SW480 (cell line): ENCODE results near the gene DUS2.
"Not testable (repeated sequence)": the region's sequence is repeated elsewhere in the genome, so short reads cannot be mapped to it uniquely, and the experiment has no call there.

Experiments
- DNase-seq: peaks from one replicate; pipeline ENCODE4 v3.0.0-alpha.2; 2016; ENCODE audit warnings: low spot score

The DUS2 gene

DNA sequence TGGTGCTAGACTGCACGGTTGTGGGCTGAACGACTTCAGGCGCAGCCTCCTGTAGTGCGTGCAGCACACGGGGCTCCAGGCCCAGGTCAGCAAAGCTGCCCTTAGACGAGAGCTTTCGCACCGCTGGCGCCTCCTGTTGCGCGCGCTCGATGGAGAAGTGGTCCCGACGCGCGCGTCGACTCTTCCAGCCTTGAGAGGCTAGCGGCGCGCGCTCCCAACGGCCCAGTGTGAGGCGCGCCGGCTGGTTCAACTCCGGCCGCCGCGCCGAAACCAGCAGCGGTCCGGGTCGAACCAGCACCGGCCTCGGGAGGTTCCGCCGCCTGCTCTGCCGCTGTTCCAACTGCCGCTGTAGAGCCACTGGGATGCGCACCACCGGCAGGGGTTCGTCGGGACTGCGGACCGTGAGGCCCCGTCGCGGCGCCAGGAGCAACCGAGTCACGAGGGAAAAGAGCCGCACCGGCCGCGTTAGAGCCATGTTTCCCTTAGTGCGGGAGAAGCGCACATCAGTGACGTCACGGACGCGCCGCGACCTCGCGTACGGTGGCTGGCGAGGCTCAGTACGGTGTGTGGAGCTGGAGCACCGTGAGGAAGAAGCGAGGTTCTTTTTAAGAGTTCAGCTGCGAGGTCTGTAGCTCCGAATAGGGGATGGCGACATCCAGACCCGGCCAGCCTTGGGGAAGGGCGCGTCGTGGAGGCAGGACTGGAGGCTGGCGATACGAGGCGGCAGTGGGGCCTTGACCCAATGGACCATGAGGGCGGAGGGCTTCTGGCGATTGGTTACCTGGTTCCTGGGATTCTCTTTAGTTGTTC lies at the start of gene DUS2, which contains the start of gene DDX28:
DUS2 (plus strand) TSS at position 557 of the 810 bp plus-strand sequence. CDS start 14,740 bp downstream, outside the sequence.
DDX28 (minus strand) TSS at position 505 of the 810 bp plus-strand sequence; CDS start at position 475, 30 bp downstream.
- peak; percentile 78 for DNase-seq

DNA sequence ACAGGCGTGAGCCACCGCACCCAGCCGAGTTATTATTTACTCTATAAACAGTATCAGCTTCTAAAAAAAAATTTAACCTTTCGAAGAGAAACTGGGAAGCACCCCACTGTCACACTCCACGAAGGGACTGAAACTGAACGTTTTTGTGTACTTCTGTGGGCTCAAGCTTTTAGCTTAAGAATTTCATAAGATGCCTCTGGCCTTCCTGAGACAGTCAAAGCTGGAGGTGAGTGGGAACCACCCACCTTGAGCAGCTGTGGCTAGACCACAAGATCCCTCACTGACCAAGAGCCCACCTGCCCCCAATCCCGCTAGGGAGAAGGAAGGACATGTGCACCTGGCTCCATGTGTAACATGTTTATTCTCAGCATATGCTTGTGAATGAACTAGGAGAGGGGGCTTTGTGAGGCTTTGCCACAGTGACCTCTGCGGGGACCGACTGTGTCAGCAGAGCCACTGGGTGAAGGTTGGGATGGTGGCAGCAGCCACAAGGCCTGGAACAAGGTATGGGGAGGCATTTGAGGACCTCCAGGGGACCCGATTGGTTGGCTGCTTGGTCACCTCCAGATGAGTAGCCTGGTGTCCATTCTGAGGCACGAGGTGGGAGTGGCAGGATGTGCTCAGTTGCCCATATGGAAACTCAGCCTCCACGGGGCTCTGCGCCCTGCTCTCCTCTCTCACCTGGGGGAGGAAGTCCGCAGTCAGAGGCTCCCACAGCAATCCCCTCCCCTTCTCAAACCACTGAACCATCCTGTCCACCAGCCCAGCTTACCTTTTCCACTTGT lies 47.6 kb upstream of the DUS2 start:
- no peak for DNase-seq

DNA sequence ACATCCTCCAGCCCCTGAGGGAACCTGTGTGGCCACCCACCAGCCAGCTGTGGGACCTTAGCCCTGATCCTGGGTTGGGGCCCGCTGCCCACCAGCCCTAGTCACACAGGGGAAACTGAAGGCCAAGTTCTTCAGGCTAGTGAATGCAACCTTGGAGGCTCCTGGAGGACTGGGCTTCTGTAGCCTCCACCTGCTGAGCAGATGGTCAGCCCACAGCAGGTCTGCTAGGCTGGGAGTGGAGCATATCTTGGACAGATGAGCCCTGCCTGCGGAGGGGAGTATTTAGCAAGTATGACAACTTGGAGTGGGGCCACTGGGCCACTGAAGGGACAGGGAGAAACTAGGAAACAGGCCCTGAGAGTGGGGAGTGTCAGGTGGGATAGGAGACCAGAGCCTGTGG lies 46.9 kb upstream of the DUS2 start:
- DNase-seq: no peak

DNA sequence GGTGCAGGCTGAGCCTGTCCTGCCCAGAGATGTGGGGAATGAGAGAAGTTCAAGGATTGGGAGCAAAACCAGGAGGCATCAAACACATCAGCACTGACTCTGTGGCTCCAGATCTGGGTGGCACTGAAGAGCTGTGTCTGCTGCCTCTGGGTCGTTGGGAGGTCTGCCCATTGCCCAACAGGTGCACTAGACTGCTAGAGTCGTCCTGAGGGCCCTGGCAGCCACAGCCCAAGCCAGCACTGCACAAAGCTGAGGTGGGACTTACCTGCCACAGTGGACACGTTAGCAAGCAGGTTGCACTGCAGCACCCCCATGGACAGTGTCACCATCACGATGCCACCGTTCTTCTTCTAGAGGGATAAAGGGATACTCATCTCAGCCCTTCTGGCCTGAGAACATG lies 46.1 kb upstream of the DUS2 start:
- no peak for DNase-seq

DNA sequence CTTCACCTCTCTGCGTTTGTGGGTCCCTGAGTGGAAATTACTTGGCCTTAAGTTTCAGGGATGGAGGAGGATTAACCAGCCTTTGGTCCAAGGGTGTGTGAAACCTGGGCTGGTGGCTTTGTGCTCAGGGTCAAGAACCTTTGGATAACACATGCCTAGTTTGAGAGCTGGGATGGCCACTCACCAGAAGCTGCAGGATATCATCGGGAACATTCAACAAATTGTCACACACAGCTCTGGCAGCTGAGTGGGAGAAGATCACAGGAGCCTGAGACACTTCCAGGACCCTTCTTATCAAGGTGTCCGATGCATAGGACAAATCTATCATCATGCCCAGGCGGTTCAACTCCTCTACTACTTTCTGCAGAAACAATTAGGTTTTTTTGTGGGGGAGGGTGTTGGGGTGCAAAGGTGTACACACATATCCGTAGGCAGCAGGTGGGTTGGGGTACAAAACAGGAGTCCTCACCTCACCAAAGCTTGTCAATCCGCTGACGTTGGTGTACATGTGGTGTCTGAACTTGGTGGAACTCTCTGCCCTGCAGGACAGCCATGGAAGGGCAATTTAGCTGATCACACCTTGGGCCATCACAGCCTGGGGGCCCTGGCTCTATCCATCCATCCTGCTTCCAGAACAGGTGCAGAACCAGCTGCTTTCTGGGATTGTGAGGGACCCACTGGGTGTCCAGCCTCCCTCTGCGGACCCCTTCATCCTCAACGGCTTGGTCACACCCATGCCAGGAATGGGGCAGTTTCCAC lies 45.4 kb upstream of the DUS2 start:
- no peak for DNase-seq

DNA sequence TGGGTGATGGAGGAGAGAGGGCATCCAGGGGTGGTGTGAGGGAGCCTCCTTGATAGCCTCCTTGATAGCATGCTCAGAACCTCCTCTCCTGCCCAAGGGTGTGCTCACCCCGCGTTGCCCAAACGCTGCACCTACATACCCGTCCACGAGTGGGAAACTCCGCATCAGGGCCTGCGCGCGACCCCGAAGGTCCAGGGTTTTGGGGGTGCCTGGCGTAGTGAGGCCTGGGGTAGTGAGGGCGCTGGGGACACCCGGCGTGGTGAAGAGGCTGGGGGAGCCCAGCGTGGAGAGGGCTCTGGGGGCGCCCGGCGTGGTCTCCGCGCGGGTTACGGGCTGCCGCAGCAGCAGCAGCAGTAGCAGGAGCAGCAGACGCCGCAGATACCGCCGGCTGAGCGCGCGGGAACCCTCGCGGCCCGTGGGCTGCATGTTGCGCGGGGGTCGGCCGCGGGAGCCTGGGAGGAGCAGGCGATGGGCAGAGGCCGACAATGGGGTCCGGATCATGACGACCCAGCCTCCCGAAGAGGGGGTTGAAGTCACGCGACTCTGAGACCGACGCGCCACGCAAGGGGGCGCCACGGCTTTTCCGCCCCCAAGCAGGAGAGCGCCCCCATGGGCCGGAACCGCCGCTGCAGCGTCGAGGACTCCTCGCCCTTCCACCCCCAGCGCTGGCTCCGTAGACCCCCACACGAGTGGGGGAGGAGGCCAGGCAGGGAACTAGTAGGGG lies 43.0 kb upstream of the DUS2 start, which contains the start of gene DPEP3:
DPEP3 (minus strand) TSS at position 545 of the 724 bp plus-strand sequence; CDS start at position 426, 119 bp downstream.
- DNase-seq: no peak

DNA sequence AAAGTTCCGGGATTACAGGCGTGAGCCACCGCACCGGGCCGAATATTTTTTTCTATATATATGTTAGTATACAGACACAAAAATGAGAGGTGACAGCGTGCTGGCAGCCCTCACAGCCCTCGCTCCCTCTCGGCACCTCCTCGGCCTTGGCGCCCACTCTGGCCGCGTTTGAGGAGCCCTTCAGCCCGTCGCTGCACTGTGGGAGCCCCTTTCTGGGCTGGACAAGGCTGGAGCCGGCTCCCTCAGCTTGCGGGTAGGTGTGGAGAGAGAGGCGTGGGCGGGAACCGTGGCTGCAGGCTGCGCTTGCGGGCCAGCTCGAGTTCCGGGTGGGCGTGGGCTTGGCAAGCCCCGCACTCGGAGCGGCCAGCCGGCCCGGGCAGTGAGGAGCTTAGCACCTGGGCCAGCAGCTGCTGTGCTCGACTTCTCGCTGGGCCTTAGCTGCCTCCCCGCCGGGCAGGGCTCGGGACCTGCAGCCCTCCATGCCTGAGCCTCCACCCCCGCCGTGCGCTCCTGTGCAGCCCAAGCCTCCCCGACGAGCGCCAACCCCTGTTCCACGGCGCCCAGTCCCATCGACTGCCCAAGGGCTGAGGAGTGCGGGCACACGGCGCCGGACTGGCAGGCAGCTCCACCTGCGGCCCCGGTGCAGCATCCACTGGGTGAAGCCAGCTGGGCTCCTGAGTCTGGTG lies 40.9 kb upstream of the DUS2 start:
- DNase-seq: no peak

DNA sequence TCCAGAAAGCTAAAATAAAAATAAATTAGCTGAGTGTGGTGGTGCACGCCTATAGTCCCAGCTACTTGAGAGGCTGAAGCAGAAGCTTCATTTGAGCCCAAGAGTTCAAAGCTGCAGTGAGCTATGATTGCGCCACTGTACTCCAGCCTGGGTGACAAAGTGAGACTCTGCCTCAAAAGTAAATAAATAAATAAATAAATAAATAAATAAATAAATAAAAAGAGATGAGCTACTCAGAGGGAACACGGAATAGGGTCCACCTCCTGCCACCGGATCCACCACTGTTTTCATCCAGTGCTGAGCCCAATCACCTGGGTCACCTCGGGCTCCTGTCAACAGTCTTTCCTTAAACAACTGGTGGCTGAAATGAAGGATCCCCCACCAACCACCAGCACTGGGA lies 36.1 kb upstream of the DUS2 start:
- DNase-seq: no peak

DNA sequence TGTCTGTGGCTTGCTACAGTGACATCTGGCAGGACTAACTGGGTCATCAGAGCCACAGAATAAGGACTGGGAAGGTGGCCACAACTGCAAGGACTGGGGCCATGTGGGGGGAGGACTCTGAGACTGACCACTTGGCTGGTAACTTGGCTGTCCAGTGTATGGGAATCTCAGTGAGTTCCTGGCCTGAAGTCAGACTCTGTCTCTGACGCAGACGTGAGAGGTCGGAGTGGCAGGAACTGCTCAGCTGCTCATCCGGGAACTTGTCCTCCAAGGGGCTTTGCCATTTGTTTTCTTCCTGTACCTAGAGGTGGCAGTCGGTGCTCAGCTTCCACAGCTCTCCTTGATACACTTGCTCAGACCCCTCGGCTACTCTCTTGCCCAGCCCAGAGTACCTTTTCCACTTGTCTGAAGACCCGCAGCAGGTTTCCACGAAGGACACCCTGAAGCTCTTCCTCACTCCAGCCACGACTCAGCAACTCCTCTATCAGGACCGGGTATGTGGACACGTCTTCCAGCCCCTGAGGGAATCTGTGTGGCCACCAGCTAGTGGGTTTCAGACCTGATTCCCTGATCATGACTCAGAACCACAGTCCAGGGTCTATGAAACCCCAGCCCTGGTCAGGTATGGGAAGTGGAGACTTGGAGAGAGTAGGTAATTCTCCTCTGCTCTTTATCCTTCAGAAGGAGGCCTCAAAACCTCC lies 35.5 kb upstream of the DUS2 start:
- no peak for DNase-seq

DNA sequence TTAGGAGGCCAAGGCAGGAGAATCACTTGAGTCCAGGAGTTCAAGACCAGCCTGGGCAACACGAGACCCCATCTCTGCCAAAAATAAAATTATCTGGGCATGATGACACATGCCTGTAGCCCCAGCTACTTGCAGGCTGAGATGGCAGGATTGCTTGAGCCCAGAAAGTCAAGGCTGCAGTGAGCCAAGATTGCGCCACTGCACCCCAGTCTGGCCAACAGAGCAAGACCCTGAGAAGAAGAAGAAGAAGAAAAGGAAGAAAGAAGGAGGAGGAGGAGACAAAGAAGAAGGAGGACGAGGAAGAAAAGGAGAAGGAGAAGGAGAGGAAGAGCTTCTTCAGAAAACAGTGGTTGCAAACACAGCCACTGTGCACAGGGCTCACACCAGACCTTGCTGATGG lies 34.4 kb upstream of the DUS2 start:
- DNase-seq: no peak

DNA sequence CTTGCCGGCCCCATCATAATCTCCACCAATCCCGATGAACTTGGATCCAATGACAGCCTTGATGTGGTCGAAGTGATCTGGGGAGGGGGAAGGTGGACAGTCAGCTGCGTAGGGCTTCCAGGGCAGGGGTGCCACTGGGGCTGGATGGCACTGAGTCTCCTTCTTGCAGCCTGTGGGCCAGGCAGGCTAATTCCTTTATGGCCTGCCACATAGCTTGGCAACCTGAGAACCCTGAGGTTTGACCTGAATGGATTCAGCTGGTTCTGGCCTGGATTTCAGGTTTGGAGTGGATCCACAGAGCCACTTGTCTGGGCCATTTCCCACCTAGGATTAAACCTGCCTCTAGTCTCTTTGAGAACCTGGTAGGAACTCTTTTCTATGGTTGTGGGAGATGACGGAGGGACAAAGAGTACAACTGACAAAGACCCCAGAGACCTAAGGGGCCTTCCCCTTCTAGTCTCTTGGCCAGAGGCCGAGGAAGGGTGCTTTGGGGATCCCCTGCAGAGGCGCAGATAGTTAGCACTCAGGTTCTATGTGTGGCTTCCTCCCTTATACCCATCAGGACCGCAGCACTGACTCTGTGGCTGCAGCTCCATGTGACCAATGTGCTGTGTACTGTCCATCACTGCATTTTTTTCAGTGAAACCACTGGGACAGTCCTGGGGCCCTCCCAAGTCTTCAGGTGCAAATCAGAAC lies 33.6 kb upstream of the DUS2 start:
- DNase-seq: no peak

DNA sequence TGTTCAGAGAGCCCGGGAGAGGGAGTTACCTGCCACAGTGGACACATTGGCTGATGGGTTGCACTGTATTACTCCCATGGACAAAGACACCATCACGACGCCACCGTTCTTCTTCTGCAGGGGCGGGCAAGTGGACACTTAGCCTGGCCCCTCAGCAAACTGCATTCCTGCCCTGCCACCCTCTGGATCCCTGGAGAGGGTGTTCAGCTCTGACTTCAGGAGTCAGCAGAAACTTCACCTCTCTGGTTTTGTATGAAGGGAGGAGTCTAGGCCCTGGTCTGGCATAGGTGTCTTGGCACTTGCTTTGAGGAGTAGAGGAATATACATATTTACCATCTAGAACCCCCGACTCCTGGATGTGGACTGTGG lies 33.1 kb upstream of the DUS2 start:
- DNase-seq: no peak

DNA sequence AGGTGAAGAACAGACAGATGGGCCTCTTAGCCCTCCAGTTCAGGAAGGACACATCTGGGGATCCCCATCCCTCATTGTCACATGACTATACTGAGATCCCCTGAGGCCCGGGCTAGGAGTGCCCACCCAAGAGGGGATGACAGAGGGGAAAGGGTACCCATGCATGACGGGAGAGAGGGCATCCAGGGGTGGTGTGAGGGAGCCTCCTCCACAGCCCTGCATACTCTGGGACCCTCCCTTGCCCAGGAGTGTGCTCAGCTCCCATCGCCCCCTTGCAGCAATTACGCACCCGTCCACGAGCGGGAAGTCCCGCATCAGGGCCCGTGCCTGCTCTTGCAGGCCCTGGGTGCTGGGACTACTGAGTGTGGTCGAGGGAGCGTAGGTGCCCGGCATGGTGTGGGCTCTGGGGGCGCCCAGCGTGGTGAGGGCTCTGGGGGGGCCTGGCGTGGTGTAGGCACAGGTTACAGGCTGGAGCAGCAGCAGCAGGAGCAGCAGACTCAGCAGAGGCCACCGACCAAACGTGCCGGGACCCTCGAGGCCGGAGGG lies 30.4 kb upstream of the DUS2 start:
- no peak for DNase-seq

DNA sequence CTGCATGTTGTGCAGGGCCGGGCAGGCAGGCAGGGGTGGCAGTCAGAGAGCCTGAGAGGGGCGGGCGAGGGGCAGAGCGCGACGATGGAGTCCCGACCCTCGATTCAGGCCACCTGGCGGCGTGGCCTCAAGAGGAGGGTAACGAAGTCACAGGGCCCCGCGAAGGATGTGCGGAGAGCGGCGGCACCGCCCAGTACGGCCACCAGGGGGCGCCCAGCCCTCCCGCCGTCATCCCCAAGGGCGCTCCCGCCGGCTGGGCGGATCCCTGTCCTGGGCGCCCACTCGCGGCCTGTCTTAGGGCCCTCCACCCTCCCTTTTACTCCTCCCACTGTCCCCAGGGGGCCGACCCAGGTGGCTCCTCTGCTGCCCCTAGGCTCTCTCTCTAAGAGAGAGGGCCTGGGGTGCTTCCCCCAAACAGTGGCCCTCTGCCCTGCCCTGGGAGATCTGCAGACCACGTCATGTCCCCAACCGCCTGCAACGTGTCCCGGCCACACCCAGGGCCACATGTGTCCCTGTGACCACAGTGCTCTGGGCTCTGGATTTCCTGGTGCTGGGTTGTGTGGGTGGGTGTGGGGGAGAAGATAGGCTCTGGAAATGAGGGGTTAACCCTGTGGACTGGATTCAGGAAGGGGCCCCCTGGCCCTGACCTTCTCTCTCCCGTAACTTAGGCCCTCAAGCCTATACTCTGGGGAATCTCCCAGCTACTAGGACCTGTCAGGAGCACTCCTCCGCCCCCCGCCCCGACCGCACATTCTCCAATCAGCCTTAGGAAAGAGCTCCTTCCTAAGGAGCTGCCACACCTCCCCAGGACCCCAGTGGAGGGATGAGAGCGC lies 29.7 kb upstream of the DUS2 start:
- peak; percentile 65 for DNase-seq

DNA sequence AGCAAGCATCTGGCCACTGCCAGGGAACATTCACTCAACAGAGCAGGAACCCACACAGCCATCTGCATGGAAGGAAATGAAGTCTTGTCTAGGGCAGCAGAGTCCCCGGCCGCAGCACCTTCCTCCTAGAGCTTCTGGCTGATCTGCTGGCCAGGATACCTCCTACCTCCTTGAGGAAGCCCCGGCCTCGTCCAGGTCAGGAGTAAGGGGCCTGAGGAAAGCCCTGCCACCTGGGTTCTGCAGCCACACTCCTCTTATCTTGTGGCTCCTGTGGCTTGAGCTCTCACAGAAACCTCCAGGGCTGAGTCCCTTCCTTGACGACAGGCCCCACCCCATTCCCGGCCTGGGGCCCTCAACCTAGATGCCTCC lies 29.1 kb upstream of the DUS2 start:
- DNase-seq: not testable (repeated sequence)

DNA sequence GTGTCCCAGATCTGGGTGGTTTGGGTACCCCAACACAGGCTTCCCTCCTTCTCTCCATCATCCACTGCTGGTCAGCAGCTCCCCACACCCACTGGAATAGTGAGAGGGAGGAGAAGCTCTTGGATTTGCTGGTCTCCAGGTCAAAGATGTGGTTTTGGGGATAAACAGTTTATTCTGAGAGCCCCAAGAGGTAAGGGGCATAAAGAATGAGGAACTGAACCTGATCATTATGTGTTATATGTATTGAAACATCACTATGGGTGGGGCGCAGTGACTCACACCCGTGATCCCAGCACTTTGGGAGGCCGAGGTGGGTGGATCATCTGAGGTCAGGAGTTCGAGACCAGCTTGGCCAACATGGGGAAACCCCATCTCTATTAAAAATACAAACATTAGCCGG lies 27.7 kb upstream of the DUS2 start:
- no peak for DNase-seq

DNA sequence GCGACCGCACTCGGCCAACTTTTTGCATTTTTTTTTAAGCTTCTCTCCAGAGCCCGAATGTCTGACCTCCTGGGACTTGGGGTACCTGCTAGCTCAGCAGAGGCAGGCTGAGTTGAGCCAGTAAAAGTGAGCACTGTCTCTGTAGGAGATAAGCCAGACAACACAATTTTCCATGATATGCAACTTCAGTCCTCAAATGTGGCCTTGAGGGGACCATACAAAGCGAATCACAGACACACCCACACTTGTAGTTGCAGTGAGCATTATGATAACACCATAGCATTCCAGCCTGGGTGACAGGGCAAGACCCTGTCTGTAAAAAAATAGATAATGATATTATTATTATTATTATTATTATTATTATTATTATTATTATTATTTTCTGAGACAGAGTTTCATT lies 26.4 kb upstream of the DUS2 start:
- no peak for DNase-seq

DNA sequence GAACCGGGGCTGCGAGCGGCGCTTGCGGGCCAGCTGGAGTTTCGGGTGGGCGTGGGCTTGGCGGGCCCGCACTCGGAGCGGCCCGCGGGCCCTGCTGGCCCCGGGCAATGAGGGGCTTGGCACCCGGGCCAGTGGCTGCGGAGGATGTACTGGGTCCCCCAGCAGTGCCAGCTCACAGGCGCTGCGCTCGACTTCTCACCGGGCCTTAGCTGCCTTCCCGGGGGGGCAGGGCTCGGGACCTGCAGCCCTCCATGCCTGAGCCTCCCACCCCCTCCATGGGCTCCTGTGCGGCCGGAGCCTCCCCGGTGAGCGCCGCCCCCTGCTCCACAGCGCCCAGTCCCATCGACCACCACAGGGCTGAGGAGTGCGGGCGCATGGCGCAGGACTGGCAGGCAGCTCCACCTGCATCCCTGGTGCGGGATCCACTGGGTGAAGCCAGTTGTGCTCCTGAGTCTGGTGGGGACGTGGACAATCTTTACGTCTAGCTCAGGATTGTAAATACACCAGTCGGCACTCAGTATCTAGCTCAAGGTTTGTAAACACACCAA lies 24.8 kb upstream of the DUS2 start:
- not testable (repeated sequence) for DNase-seq
